DOHH2 (cell line): ENCODE results near the gene CD47.

Source experiments
- EZH2phosphoT487 ChIP-seq: fragments of 200-600 bp; sonication (generic); IDR thresholded peaks from 2 replicates; pipeline ENCODE4 v1.6.1; 2017; ENCODE audit warnings: borderline replicate concordance, mild to moderate bottlenecking, antibody characterized with exemption, low read length, moderate library complexity, mixed read lengths
- TF ChIP-seq, protein P1 (sequence below): fragments of 200-600 bp; sonication (generic); IDR thresholded peaks from one replicate; pipeline ENCODE4 v1.5.1; 2014; ENCODE audit warnings: antibody characterized with exemption, mild to moderate bottlenecking, low read depth, low read length; ENCODE audit not compliant: poor library complexity, severe bottlenecking

DNA sequence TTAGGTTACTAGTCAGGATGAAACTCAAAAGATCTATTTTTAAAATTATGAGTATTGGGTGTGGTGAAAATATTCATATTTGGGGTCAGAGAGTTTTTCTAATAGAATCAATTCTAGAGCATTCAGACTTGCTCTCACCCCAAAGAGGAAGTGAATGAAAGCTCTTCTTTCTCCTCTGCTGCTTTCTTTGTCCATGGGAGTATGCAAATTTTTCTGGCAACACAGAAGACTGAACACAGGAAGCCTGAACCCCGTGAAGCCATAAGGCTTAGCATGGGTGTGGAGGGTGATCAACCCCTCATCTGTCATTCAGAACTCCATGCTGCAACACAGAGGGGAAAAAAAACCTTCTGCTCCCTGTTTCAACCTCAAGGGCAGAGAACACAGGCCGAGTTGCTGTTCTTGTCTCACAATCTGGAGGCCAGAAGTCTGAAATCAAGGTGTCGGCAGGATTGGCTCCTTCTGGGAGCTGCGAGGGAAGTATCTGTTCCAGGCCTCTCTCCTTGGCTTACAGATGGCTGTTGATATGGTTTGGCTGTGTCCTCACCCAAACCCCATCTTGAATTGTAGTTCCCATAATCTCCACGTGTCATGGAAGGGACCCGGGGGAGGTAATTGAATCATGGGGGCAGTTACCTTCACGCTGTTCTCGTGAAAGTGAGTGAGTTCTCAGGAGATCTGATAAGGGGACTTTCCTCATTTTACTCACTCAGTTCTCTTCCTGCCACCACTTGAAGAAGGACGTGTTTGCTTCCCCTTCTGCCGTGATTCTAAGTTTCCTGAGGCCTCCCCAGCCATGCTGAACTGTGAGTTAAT is 33.7 kb upstream of the CD47 start:
- TF ChIP-seq, protein P1, sequence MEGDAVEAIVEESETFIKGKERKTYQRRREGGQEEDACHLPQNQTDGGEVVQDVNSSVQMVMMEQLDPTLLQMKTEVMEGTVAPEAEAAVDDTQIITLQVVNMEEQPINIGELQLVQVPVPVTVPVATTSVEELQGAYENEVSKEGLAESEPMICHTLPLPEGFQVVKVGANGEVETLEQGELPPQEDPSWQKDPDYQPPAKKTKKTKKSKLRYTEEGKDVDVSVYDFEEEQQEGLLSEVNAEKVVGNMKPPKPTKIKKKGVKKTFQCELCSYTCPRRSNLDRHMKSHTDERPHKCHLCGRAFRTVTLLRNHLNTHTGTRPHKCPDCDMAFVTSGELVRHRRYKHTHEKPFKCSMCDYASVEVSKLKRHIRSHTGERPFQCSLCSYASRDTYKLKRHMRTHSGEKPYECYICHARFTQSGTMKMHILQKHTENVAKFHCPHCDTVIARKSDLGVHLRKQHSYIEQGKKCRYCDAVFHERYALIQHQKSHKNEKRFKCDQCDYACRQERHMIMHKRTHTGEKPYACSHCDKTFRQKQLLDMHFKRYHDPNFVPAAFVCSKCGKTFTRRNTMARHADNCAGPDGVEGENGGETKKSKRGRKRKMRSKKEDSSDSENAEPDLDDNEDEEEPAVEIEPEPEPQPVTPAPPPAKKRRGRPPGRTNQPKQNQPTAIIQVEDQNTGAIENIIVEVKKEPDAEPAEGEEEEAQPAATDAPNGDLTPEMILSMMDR, result no peak
- no peak for TF ChIP-seq EZH2phosphoT487
